ENCODE data around the gene PARD6G. TPM values are rescaled to one million over a fixed set of nuclear protein-coding genes. Genes with fewer than 3 reads are reported as not detected.
A peak's percentile ranks its signal among the peaks of the same experiment; 100 is the strongest.

The PARD6G gene
- total and polyA plus RNA-seq, 8 donors: 0.42 to 2.2 (median 1.2) TPM

DNA sequence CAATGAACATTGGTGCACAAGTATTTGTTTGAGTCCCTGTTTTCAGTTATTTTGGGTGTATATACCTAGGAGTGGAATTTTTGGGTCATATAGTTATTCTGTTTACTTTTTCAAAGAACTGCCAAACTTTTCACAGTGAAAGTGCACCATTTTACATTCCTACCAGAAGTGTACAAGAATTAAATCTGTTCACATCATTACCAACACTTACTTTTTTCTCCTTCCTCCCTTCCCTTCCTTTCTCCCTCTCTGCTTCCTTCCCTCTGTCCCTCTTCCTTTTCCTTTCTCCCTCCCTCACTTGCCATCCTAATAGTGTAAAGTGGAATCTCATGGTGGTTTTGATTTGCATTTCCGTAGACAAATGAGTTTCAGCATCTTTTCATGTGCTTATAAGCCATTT lies 126.4 kb downstream of the PARD6G start:
- no peaks in the 10 kb centered on the region for H3K4me1 ChIP-seq
- DNase-seq: no peak
- peaks cover 0 to 7% (median 0%) of the 10 kb centered on the region in 3 donors for H3K36me3 ChIP-seq
- no peak overlapping the region for H3K4me3 ChIP-seq
- FAIRE-seq: no peak
- 0 to 99% methylated on average over 1 of the region's 1 CpG for WGBS, 2 donors
- H3K27me3 ChIP-seq: no peaks in the 10 kb centered on the region
- ATAC-seq: no peak
- no peaks in the 10 kb centered on the region for H3K9me3 ChIP-seq
- intact Hi-C loops (cut with DNase I): no loop called here
- no peak overlapping the region for H3K27ac ChIP-seq
- TF ChIP-seq, protein P1, sequence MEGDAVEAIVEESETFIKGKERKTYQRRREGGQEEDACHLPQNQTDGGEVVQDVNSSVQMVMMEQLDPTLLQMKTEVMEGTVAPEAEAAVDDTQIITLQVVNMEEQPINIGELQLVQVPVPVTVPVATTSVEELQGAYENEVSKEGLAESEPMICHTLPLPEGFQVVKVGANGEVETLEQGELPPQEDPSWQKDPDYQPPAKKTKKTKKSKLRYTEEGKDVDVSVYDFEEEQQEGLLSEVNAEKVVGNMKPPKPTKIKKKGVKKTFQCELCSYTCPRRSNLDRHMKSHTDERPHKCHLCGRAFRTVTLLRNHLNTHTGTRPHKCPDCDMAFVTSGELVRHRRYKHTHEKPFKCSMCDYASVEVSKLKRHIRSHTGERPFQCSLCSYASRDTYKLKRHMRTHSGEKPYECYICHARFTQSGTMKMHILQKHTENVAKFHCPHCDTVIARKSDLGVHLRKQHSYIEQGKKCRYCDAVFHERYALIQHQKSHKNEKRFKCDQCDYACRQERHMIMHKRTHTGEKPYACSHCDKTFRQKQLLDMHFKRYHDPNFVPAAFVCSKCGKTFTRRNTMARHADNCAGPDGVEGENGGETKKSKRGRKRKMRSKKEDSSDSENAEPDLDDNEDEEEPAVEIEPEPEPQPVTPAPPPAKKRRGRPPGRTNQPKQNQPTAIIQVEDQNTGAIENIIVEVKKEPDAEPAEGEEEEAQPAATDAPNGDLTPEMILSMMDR (IDR thresholded peaks at IDR 0.05): no peak

DNA sequence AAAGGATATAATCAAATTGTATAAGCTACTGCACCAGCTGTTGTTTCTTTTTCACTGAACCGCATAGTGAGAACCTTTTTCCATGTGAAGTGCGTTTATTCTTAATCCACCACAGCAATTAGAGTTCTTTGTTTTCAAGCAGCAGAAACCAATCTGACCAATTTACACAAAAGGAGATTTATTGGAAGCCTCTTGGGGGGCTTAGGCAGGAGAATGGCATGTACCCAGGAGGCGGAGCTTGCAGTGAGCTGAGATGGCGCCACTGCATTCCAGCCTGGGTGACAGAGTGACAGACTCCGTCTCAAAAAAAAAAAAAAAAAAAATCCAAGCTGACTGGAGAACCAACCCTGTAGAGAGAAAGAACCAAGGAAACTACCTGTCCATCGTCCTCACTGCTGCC lies 128.2 kb downstream of the PARD6G start:
- TF ChIP-seq, protein P1 (IDR thresholded peaks at IDR 0.05): no peak
- no peak for ATAC-seq

DNA sequence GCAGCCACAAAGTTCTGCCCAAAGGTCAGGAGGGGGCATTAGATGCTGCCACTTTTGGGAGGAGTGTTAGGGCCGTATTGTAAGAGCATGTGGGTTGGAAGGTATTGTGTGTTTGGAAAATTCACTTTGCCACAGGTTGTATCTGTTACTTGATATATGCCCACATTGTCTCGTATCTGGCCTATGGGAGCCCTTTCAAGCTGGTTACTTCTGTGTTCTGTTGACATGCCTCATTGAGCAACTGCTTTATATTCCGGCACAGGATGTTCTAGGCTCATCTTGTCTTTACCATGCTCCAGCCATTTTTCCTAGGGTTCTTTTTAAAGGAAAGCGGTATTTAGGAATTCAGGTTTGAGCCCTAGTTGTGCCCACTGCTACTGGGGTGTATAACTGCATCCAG lies 132.3 kb downstream of the PARD6G start:
- H3K27me3 ChIP-seq: no peaks in the 10 kb centered on the region
- no peak overlapping the region for H3K4me3 ChIP-seq
- H3K27ac ChIP-seq: no peak overlapping the region
- DNase-seq (no peak), ATAC-seq (no peak), FAIRE-seq (no peak)
- H3K9me3 ChIP-seq: no peaks in the 10 kb centered on the region
- 94 to 95% methylated on average over 4 of the region's 4 CpGs for WGBS, 2 donors
- H3K4me1 ChIP-seq: peaks cover 0 to 15% (median 6%) of the 10 kb centered on the region in 3 donors
- H3K36me3 ChIP-seq: peaks cover 0 to 6% (median 0%) of the 10 kb centered on the region in 3 donors
- TF ChIP-seq, protein P1 (IDR thresholded peaks at IDR 0.05): no peak
- intact Hi-C loops (cut with DNase I): no loop called here

More for the DNA sequence above, 128.2 kb downstream of the PARD6G start:
- Histone ChIP-seq H3K36me3 (peaks cover 0 to 7% (median 0%) of the 10 kb centered on the region in 3 donors), H3K4me3 (no peak overlapping the region), H3K27ac (no peak overlapping the region), H3K27me3 (no peaks in the 10 kb centered on the region), H3K4me1 (no peaks in the 10 kb centered on the region), H3K9me3 (no peaks in the 10 kb centered on the region)
- DNase-seq: no peak
- FAIRE-seq: no peak
- intact Hi-C loops (cut with DNase I): no loop called here
- 83 to 91% methylated on average over 6 of the region's 6 CpGs for WGBS, 2 donors

DNA sequence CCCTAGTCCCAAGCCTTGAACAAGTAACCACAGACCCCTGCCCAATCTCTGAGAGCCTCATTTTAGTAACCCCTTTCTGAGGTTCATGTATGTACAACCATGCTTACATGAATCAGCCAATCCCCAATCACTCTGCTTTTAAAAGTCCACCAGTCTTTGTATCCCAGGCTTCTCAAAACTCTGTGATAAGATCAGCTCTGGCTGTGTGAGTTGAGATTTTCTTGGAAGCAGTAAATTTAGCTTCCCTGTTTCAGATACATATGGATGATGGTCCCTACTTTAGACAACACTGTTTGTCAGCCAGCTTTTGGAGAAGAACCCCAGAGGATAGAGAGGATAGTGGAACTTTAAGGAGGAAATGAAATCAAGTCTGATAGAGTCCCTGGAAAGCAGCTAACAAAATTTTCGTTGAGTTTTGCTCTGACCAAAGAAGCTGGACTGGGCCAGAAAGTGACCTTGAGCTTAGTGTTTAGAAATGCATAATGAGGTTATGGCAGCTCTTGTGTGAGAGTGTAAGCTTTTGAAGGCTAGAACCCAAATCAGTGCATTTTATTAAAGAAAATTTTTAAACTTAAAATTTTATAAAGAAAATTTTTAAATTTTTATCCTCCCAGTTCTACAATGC lies 134.6 kb downstream of the PARD6G start:
- H3K27ac ChIP-seq: peak overlapping the region in 2 of 4 donors; percentile 6 to 34
- DNase-seq: no peak
- no peaks in the 10 kb centered on the region for H3K27me3 ChIP-seq
- TF ChIP-seq, protein P1 (IDR thresholded peaks at IDR 0.05): no peak
- H3K36me3 ChIP-seq: no peaks in the 10 kb centered on the region
- intact Hi-C loops (cut with DNase I): no loop called here
- no peak overlapping the region for H3K4me3 ChIP-seq
- FAIRE-seq: no peak
- peaks cover 0 to 15% (median 6%) of the 10 kb centered on the region in 3 donors for H3K4me1 ChIP-seq
- 0 to 5% methylated on average over 1 of the region's 1 CpG for WGBS, 2 donors
- H3K9me3 ChIP-seq: no peaks in the 10 kb centered on the region
- ATAC-seq: peak in 1 of 4 donors; percentile 36

DNA sequence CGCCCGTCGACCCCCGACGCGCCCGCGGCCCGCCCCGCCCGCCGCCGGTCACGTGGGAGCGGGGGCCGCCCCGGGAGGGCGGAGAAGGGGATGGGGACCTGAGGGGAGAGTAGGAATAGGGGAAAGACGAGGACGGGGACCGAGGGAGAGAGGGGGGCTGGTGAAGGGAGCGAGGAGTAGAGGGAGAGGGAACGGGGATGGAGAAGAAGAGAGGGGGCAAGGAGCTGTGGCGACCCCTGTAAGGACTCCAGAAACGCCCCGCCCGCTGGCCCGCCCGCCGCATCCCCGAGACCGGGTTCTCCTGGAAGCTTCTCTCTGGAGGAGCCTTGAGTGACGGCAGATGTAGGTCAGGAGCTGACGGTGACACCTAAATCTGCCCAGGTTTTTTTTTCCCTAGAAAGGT lies 137.6 kb downstream of the PARD6G start:
- H3K4me1 ChIP-seq: peaks cover 0 to 15% (median 6%) of the 10 kb centered on the region in 3 donors
- peak overlapping the region; percentile 37 to 64 (median 54) for H3K4me3 ChIP-seq
- ATAC-seq (peak in 3 of 4 donors; percentile 16 to 27 (median 24)), DNase-seq (peak; percentile 9 to 70 (median 40)), FAIRE-seq (no peak)
- no peaks in the 10 kb centered on the region for H3K27me3 ChIP-seq
- intact Hi-C loops (cut with DNase I): no loop called here
- TF ChIP-seq, protein P1 (IDR thresholded peaks at IDR 0.05): no peak
- WGBS, 2 donors: 0 to 1% methylated on average over 15 to 34 of the region's 34 CpGs
- peak overlapping the region in 2 of 4 donors; percentile 37 to 84 for H3K27ac ChIP-seq
- no peaks in the 10 kb centered on the region for H3K9me3 ChIP-seq
- no peaks in the 10 kb centered on the region for H3K36me3 ChIP-seq

All from pancreas (tissue), 10 donors.